Heart left ventricle (tissue), 16 donors: ENCODE results near the gene LRP2BP. TPM values are rescaled to one million over a fixed set of nuclear protein-coding genes. Genes with fewer than 3 reads are reported as not detected.

Experiments
- ATAC-seq, 4 donors: fragments of 200-7000 bp; cut with Tn5 transposase; one replicate each; pipeline ENCODE4 v1.9.1; 2020 to 2022; ENCODE audit warnings: moderate library complexity in 4 of 4, mild to moderate bottlenecking in 3 of 4, moderate number of reproducible peaks in 1 of 4
- DNase-seq, 5 donors: peaks; one replicate each; pipeline ENCODE4 v3.0.0-alpha.2; 2020
- H3K27ac ChIP-seq, 12 donors: fragments of 200-600 bp; sonication (generic) in 4 of 12; one replicate each; pipeline versions ENCODE4 v1.5.0 to v1.8.0; 2016 to 2022; ENCODE audit warnings: mild to moderate bottlenecking in 2 of 12
- H3K27me3 ChIP-seq, 9 donors: fragments of 200-600 bp; sonication (generic) in 2 of 9; one replicate each; pipeline versions ENCODE4 v1.5.1 to v1.8.0; 2016 to 2022; ENCODE audit warnings: mild to moderate bottlenecking in 3 of 9
- H3K36me3 ChIP-seq, 9 donors: fragments of 200-600 bp; sonication (generic) in 2 of 9; one replicate each; pipeline versions ENCODE4 v1.5.0 to v1.8.0; 2018 to 2022; ENCODE audit warnings: mild to moderate bottlenecking in 2 of 9
- H3K4me1 ChIP-seq, 12 donors: fragments of 200-600 bp; sonication (generic) in 4 of 12; one replicate each; pipeline versions ENCODE4 v1.5.0 to v1.8.0; 2016 to 2022; ENCODE audit warnings: mild to moderate bottlenecking in 3 of 12
- H3K4me3 ChIP-seq, 12 donors: fragments of 200-600 bp; sonication (generic) in 4 of 12; one replicate each; pipeline versions ENCODE4 v1.5.0 to v1.8.0; 2017 to 2022; ENCODE audit warnings: mild to moderate bottlenecking in 9 of 12, moderate library complexity in 4 of 12
- H3K9me3 ChIP-seq, 12 donors: fragments of 200-600 bp; sonication (generic) in 4 of 12; one replicate each; pipeline versions ENCODE4 v1.5.0 to v1.8.0; 2016 to 2022; ENCODE audit warnings: mild to moderate bottlenecking in 1 of 12
- CTCF ChIP-seq, 12 donors: fragments of 200-600 bp; sonication (generic) in 4 of 12; IDR thresholded peaks; one replicate each; pipeline versions ENCODE4 v1.5.0 to v1.8.0; 2018 to 2022; ENCODE audit warnings: antibody characterized with exemption in 12 of 12, mild to moderate bottlenecking in 5 of 12
- POLR2A ChIP-seq, 2 donors: fragments of 450-650 bp; IDR thresholded peaks; one replicate each; pipeline ENCODE4 v1.6.1; 2017; ENCODE audit warnings: antibody characterized with exemption in 2 of 2, mild to moderate bottlenecking in 2 of 2, moderate library complexity in 2 of 2
- WGBS, 4 donors: extraction: QIAGEN DNeasy Blood & Tissue Kit in 2 of 4; methylation state at CpG; one replicate each; pipeline versions ENCODE4 v1.1.5 to v1.1.7; 2013 to 2018; 5-methylcytosine and 5-hydroxymethylcytosine counted together
- intact Hi-C, 10 donors: fragments of 100-400 bp; cut with DNase I; formaldehyde crosslinking; loops; one replicate each; pipeline versions ENCODE4 v1.11.1 to v1.14.2; 2022
- long read RNA-seq, 3 donors: library from polyadenylated mRNA; unstranded; transcript quantifications; one replicate each; pipeline ENCODE4 v2.0.0, GENCODE V29; 2020 to 2021
- polyA plus RNA-seq, 2 donors: library from polyadenylated mRNA; stranded (reverse); fragments of 200-250 nt; gene quantifications; one replicate each; pipeline ENCODE4 v1.2.3, GENCODE V29; 2013
- total RNA-seq, 9 donors: library from RNA; depleted of rRNA in 2 of 9; stranded (reverse); fragments of >200 nt in 2 of 9; fragmentation: NEBNext Ultra II Directional in 3 of 9; extraction: Animal tissue kit (Norgen Biotek cat#: 25700) in 3 of 9; gene quantifications; one replicate each; pipeline versions ENCODE4 v1.1.0 to v1.2.4, GENCODE V29; 2016 to 2023
- donor health status: ischemic (EF 13 %, LVEDD 7.1; RV severe dilation, severe dysfunction).
- donor health status: healthy with polysubstance abuse.
- donor health status: DM: no; HTN: yes; CAD: no.
- donor health status: DM: no; HTN: no; CAD: no.
- donor health status: ischemic (EF 25% LVEDD 6.9; RV normal size, moderate dysfunction).
- donor health status: ischemic (EF 25% LVEDD 5.7; RV mildly dilated, moderate dysfunction).
- donor health status: healthy.
- donor health status: DM: yes; HTN: yes; CAD: no.
- donor health status: ischemic (EF 35%, LVEDD 5.7; RV mildly dilated, moderate dysfunction).
- donor health status: nonischemic (EF 11% LVEDD 7.7; RV severe dilation, severe dysfunction).
- donor health status: DM: yes; HTN: yes; CAD: no.
- donor health status: PGD.
- donor health status: ischemic (EF 29% LVEDD 5.4; RV normal size, mild dysfunction).
- donor health status: nonischemic (EF 23%, LVEDD 6.1; RV moderate dilation, normal function).

LRP2BP gene
- total RNA-seq (1 to 10 TPM in 8 of 9 donors, under 1 TPM in 1; 0.80 to 3.5 (median 1.3) TPM), polyA plus RNA-seq (1 to 10 TPM in 1 of 2 donors, under 1 TPM in 1; 0.62 to 1.2 TPM)
- long read RNA-seq, donor 1, partial matches to known transcripts, result 0 of 6 reads
- long read RNA-seq, donor 1, other reads (novel, unspliced or antisense), result 6 of 6 reads
- long read RNA-seq, donor 2, partial matches to known transcripts, result 1 of 17 reads
- long read RNA-seq, donor 2, other reads (novel, unspliced or antisense), result 16 of 17 reads
- long read RNA-seq, donor 3, partial matches to known transcripts, result 0 of 1 reads
- long read RNA-seq, donor 3, other reads (novel, unspliced or antisense), result 1 of 1 reads

GRCh38 chr4:185395238-185395955 is at the start of gene LRP2BP:
Gene LRP2BP (minus strand): TSS chr4:185395924. CDS start chr4:185378186, 17,738 bp downstream.
- Histone ChIP-seq H3K36me3 (peaks cover 0 to 24% (median 16%) of the 10 kb centered on the region in 9 donors), H3K4me1 (peaks cover 0 to 46% (median 26%) of the 10 kb centered on the region in 12 donors), H3K9me3 (no peaks in the 10 kb centered on the region), H3K27me3 (no peaks in the 10 kb centered on the region), H3K27ac (peak within 1 kb of the TSS; percentile 98 to 100 (median 100)), H3K4me3 (peak within 1 kb of the TSS; percentile 64 to 88 (median 77))
- TF ChIP-seq CTCF (IDR thresholded peaks at IDR 0.05), result no peak
- TF ChIP-seq POLR2A (IDR thresholded peaks at IDR 0.05), result no peak
- WGBS, 4 donors, result 19 to 30% (median 24%) methylated on average over 12 of the region's 12 CpGs
- no peak for ATAC-seq
- DNase-seq, result no peak
- intact Hi-C loops, result loop anchor here in 8 of 10 donors (2.0 to 10.0 kb wide), 6 partner anchors 181 to 199 kb away; partner anchors contain the start of genes SNX25 (in 3 of the 8) and CFAP97 (in 2 of the 8)

GRCh38 chr4:185445209-185445608 is 49.5 kb upstream of the LRP2BP start:
- Histone ChIP-seq H3K27ac (no peak overlapping the region), H3K27me3 (no peaks in the 10 kb centered on the region), H3K4me3 (no peak overlapping the region), H3K4me1 (no peaks in the 10 kb centered on the region), H3K36me3 (no peaks in the 10 kb centered on the region), H3K9me3 (no peaks in the 10 kb centered on the region)
- intact Hi-C loops, result no loop called here
- DNase-seq (no peak), ATAC-seq (no peak)
- no peak for TF ChIP-seq POLR2A (IDR thresholded peaks at IDR 0.05)
- no peak for TF ChIP-seq CTCF (IDR thresholded peaks at IDR 0.05)
- 94 to 95% (median 94%) methylated on average over 2 of the region's 2 CpGs for WGBS, 4 donors

GRCh38 chr4:185441479-185441878 is 45.8 kb upstream of the LRP2BP start:
- Histone ChIP-seq H3K27me3 (no peaks in the 10 kb centered on the region), H3K4me1 (no peaks in the 10 kb centered on the region), H3K27ac (no peak overlapping the region), H3K4me3 (no peak overlapping the region), H3K36me3 (no peaks in the 10 kb centered on the region), H3K9me3 (no peaks in the 10 kb centered on the region)
- WGBS, 4 donors, result 92 to 96% (median 95%) methylated on average over 2 of the region's 2 CpGs
- no peak for ATAC-seq
- no peak for DNase-seq
- TF ChIP-seq POLR2A (IDR thresholded peaks at IDR 0.05), result no peak
- no peak for TF ChIP-seq CTCF (IDR thresholded peaks at IDR 0.05)
- intact Hi-C loops, result no loop called here

GRCh38 chr4:185437809-185438208 is 42.1 kb upstream of the LRP2BP start:
- no peak for DNase-seq
- intact Hi-C loops, result no loop called here
- H3K36me3 ChIP-seq, result no peaks in the 10 kb centered on the region
- no peak overlapping the region for H3K4me3 ChIP-seq
- H3K4me1 ChIP-seq, result no peaks in the 10 kb centered on the region
- no peaks in the 10 kb centered on the region for H3K9me3 ChIP-seq
- H3K27me3 ChIP-seq, result no peaks in the 10 kb centered on the region
- no peak overlapping the region for H3K27ac ChIP-seq
- TF ChIP-seq CTCF (IDR thresholded peaks at IDR 0.05), result no peak
- TF ChIP-seq POLR2A (IDR thresholded peaks at IDR 0.05), result no peak
- no peak for ATAC-seq
